HuH-7 (cell line): ENCODE results near the gene PEDS1.
"Not testable (repeated sequence)": the region's sequence is repeated elsewhere in the genome, so short reads cannot be mapped to it uniquely, and the experiment has no call there.

Experiments
- DNase-seq: peaks from one replicate; pipeline ENCODE4 v3.0.0; 2011; ENCODE audit warnings: low spot score

PEDS1 gene

DNA sequence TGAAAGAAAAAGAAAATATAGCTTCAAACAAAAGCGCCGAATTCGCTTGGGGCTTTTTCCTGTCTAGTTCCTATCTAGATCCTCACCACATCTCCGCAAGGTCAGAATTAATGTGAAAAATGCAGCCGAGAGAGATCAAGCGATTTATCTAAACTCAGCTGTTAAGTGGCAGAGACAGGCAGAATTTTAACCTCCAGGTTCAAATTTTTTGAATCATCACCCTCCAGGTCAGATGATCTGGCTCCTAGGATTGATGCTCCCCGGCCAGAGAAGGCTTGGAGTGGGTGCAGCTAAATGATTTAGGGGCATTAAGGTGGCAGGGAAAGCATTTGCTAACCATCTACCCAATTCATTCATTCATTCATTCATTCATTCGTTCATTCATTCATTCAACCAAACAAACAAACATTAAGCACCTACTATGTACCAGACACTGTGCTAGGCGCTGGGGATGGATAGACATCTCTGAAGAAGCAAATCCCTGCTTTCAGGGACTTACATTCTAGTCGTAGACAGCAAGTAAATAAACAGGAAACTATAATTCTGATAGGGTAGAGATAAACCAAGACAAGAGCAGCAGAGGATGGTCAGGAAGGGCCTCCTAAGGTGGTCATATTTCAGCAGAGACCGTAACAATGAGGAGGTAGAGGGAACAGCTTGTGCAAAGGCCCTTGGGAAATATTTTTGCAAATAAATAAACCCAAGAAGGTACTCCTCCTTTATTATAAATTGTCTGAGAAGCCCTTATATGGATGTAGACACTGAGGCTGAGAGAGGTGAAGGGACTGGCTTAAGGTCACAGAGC lies 39.9 kb downstream of the PEDS1 start:
- no peak for DNase-seq

GRCh38 chr20:50112512-50113419 lies 40.8 kb downstream of the PEDS1 start, which contains the start of gene UBE2V1:
UBE2V1 (minus strand) TSS chr20:50113150; CDS start chr20:50113128, 22 bp downstream.
- peak; percentile 97 for DNase-seq

DNA sequence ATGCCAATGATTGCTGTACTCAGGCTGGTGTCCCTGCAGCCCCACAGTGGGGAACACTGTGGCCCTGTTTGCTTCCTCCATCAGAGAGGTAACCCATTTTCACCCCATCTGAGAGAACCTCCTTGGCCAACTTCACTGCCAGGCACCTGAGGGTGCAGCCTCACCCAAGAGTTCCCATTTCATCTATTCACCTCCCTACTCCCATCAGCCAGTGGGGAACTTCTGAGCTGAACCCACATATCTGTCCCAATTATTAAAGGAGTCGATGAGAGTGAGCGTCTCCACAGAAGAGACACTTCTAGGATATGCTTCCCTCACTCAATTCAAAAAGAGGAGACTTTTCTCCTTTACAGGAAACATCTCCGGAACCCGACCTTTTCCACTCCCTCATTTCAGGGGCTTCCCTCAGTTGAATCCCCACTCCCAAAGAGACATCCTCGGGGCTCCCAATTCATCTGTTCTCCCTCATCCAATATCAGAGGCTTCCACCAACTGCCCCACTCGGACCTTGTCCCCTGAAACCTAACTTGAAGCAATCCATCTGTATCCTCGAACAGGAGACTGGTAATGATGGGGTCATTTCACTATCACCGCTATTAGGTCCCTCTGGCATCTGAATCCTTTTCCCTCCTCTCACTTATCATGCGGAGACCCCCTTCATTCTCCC lies 41.6 kb downstream of the PEDS1 start:
- no peak for DNase-seq

DNA sequence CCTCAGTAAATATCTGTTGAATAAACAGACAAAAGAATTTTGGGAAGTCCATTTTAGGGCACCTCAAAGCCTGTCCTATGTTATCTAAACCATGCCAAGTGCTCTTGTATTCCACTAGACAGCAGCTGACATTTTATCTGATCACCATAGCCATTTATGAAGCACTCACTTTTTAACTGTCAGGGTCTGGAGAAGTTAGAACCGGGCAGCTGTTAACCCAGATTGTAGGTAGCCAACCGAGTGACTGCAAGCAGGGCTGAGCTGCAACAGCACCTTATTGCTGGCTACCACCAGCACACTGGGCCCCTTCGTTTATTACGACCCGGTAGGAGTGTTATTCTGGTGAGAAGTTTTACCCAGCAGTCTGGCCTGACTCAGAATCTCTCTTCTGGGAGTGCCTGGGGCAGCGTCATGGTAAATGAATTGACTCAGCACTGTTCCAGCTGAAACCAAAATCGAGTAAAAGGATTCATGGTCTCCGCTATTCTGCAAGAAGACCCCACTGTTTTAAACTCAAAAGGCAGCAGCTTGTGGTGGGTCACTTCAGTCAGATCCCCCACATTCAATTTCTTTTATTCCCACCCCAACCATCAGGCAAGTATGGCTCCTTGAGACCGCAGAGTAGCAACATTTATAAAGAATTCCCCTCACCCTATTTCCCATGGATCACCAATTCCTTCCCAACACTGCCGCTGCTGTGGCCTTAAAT lies 42.2 kb downstream of the PEDS1 start:
- no peak for DNase-seq

DNA sequence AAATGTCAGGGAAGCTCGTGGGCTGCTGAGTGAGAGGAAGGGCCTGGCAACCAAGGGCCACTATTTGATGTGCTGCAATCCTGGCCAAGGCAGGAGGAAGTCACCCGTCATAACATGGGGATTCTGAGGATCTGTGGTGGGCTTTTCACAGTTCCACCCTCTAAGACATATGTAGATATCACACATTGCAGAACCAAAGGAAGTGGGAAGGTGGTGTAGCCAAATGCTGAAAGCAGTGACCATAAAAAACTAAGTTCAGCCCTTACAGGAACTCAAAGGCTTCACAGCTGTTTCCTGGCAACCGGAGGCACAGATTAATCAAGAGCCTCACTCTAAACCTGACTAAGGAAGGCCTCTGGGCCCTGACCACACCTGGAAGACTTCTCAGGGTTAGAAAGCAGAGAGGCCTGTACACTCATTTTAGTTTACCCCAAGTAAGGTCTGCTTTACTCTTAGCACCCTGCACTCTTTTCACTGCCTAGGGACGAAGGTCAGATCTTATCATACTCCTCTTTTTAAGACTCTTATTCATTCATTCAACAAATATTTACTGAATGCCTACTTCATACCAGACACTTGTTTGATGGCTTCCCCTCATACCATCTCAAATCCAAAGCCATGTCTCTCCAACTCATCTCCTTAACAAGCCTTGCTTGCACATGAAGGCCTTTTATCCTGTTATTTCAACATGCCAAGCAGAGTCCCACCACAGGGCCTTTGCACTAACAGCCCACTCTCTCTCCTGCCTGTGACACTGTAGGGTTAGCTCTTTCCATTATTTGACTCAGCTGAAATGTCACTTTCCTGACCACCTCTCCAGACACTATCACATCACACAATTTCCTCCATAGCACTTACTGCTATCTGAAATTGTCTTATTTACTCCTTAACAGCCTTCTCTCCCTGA lies 43.1 kb downstream of the PEDS1 start:
- DNase-seq: no peak

- no peak for DNase-seq
Observed at GRCh38 chr20:50108556-50109235, 44.8 kb downstream of the PEDS1 start.

DNA sequence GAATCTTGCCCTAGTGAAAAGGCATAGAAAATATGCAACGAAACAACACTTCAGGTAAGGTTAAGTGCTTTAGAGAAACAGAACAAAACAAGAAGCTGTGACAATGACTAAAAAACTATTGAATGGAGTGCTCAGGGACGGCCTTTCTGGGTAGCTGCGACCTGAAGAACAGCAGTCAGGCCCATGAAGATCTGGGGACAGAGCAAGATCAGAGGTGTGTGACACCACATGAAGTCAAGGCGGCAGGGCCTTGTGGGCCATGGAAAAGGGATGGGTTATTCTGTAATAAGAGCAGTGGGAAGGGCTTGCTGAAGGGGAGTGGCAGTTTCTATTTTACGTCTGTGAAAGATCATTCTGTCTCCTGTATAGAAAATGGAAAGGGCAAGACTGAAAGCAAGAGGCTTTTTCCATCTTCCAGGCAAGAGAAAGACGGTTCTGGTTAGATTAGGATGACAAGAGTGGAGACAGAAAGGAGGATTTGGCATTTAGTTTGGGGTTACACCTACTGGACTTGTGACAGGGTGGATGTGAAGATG lies 45.7 kb downstream of the PEDS1 start:
- DNase-seq: no peak

GRCh38 chr20:50107086-50107660 lies 46.4 kb downstream of the PEDS1 start:
- DNase-seq: no peak

- not testable (repeated sequence) for DNase-seq
Observed at GRCh38 chr20:50106669-50107068, 46.9 kb downstream of the PEDS1 start.
